GM12878 (cell line): ENCODE results near the gene SBNO2. TPM values are rescaled to one million over a fixed set of nuclear protein-coding genes. Genes with fewer than 3 reads are reported as not detected.

Experiments
- ATAC-seq: fragments of 200-7000 bp; cut with Tn5 transposase; 3 replicates; pipeline ENCODE4 v1.9.1; 2020; ENCODE audit warnings: mild to moderate bottlenecking, moderate library complexity
- BruUV-seq: library from RNA; stranded (reverse); fragments of 400-500 nt; replicated peaks from 2 replicates; lab custom pipeline; 2021; lab: Mats Ljungman, UMichigan
- CTCF ChIA-PET: fragments of 300-600 bp; sonication (Branson Sonifier 250); formaldehyde crosslinking; extraction: SDS; loops from one replicate; lab custom pipeline; 2021; ENCODE audit warnings: inconsistent platforms; lab: Yijun Ruan, JAX
- POLR2A ChIA-PET: fragments of 350-600 bp; formaldehyde crosslinking; extraction: SDS; loops from one replicate; lab custom pipeline; 2021; ENCODE audit warnings: inconsistent platforms; lab: Charles Lee
- RAD21 ChIA-PET: fragments of 300-600 bp; sonication (Branson Sonifier 250); formaldehyde crosslinking; loops from one replicate; lab custom pipeline; 2023; ENCODE audit warnings: antibody characterized with exemption; ENCODE audit not compliant: unreplicated experiment; lab: Charles Lee
- SMC1A ChIA-PET: fragments of 300-600 bp; sonication (Branson Sonifier 250); formaldehyde crosslinking; loops from one replicate; lab custom pipeline; 2023; ENCODE audit not compliant: unreplicated experiment, uncharacterized antibody; lab: Charles Lee
- DNase-seq: peaks from one replicate; pipeline ENCODE4 v3.0.0-alpha.2; 2011; ENCODE audit warnings: low read depth, low spot score
- FAIRE-seq: peaks from 3 replicates; lab custom pipeline; 2011; peaks lifted over from hg19 to GRCh38; lab: Jason Lieb, UNC
- H2AFZ ChIP-seq: 2 replicates; pipeline ENCODE4 v1.6.0; 2011; ENCODE audit warnings: low read depth, low read length, control low read depth; ENCODE audit not compliant: control insufficient read depth
- H3K27ac ChIP-seq: 2 replicates; pipeline ENCODE4 v1.5.1; 2011; ENCODE audit warnings: control low read depth; ENCODE audit not compliant: control insufficient read depth, insufficient read depth
- H3K27me3 ChIP-seq, 2 experiments: replicated peaks in 1 of 2; 2 replicates each; pipeline versions ENCODE4 v1.6.0 to v1.6.1; 2011; ENCODE audit warnings: low read length in 1 of 2; ENCODE audit not compliant: control insufficient read depth in 2 of 2, insufficient read depth in 2 of 2
- H3K36me3 ChIP-seq, 2 experiments: 2 replicates each; pipeline ENCODE4 v1.5.1; 2011; ENCODE audit warnings: low read length in 1 of 2; ENCODE audit not compliant: control insufficient read depth in 2 of 2, insufficient read depth in 2 of 2
- H3K4me1 ChIP-seq: 2 replicates; pipeline ENCODE4 v1.6.1; 2011; ENCODE audit warnings: mild to moderate bottlenecking, low read length, moderate library complexity, mixed read lengths; ENCODE audit not compliant: control insufficient read depth, insufficient read depth
- H3K4me2 ChIP-seq: 2 replicates; pipeline ENCODE4 v1.6.0; 2011; ENCODE audit warnings: control low read depth; ENCODE audit not compliant: control insufficient read depth, insufficient read depth
- H3K4me3 ChIP-seq: fragments of 200-600 bp; sonication (generic); 2 replicates; pipeline ENCODE4 v1.5.1; 2016
- H3K79me2 ChIP-seq: 2 replicates; pipeline ENCODE4 v1.6.0; 2011; ENCODE audit warnings: low read length; ENCODE audit not compliant: control insufficient read depth, insufficient read depth
- H3K9ac ChIP-seq: 2 replicates; pipeline ENCODE4 v1.8.0; 2011; ENCODE audit warnings: low read length, control low read depth, mixed read lengths; ENCODE audit not compliant: control insufficient read depth, insufficient read depth
- H3K9me3 ChIP-seq: replicated peaks from 3 replicates; pipeline ENCODE4 v1.5.1; 2011; ENCODE audit warnings: mild to moderate bottlenecking, low read length; ENCODE audit not compliant: control insufficient read depth, insufficient read depth
- H4K20me1 ChIP-seq: 2 replicates; pipeline ENCODE4 v1.6.0; 2011; ENCODE audit not compliant: control insufficient read depth, insufficient read depth
- CHD4 ChIP-seq: fragments of 200-600 bp; sonication (generic); IDR thresholded peaks from 2 replicates; pipeline ENCODE4 v1.6.1; 2016; ENCODE audit warnings: mild to moderate bottlenecking
- EGR1 ChIP-seq, 2 experiments: IDR thresholded peaks; 1 replicate in 1 of 2; 2 replicates in 1 of 2; pipeline ENCODE4 v1.6.1; 2011 to 2012; ENCODE audit warnings: low read depth in 2 of 2, low read length in 2 of 2, borderline replicate concordance in 1 of 2, mild to moderate bottlenecking in 1 of 2, moderate library complexity in 1 of 2
- NFIC ChIP-seq: IDR thresholded peaks from 2 replicates; pipeline ENCODE4 v1.6.1; 2012; ENCODE audit warnings: low read depth, mild to moderate bottlenecking, inconsistent platforms, low read length, moderate library complexity
- NFYB ChIP-seq: IDR thresholded peaks from 2 replicates; pipeline ENCODE4 v1.6.1; 2011; ENCODE audit warnings: low read depth, mild to moderate bottlenecking, low read length, improper control_type of control experiment, moderate library complexity; ENCODE audit not compliant: insufficient read depth
- NR2C1 ChIP-seq: fragments of 450-650 bp; IDR thresholded peaks from 2 replicates; pipeline ENCODE4 v1.6.1; 2017; ENCODE audit warnings: antibody characterized with exemption, mild to moderate bottlenecking, moderate library complexity
- RB1 ChIP-seq: fragments of 450-650 bp; formaldehyde crosslinking; IDR thresholded peaks from 2 replicates; pipeline ENCODE4 v1.6.1; 2017; ENCODE audit warnings: mild to moderate bottlenecking, borderline replicate concordance
- SPI1 ChIP-seq: IDR thresholded peaks from 2 replicates; pipeline ENCODE4 v1.6.1; 2011; ENCODE audit warnings: low read depth, mild to moderate bottlenecking, low read length, moderate library complexity, borderline replicate concordance; ENCODE audit not compliant: insufficient read depth
- ZNF207 ChIP-seq: fragments of 450-650 bp; IDR thresholded peaks from 2 replicates; pipeline ENCODE4 v1.6.1; 2014; ENCODE audit warnings: antibody characterized with exemption, mild to moderate bottlenecking, borderline replicate concordance
- WGBS: methylation state at CpG from one replicate; pipeline ENCODE4 v1.1.6; 2016; ENCODE audit warnings: low lambda C conversion rate; ENCODE audit not compliant: insufficient replicate concordance, insufficient coverage; ENCODE audit errors: missing lambda C conversion rate; 5-methylcytosine and 5-hydroxymethylcytosine counted together
- in situ Hi-C: fragments of 300-500 bp; cut with MboI; formaldehyde crosslinking; loops from 9 replicates; pipeline ENCODE4 v1.14.3; 2018; ENCODE audit warnings: mixed read lengths
- intact Hi-C: fragments of 100-400 bp; cut with micrococcal nuclease; formaldehyde crosslinking; loops from one replicate; pipeline ENCODE4 v1.14.2; 2022; ENCODE audit not compliant: unreplicated experiment
- polyA plus RNA-seq, 11 experiments: library from polyadenylated mRNA; depleted of rRNA in 4 of 11; unstranded in 6 of 11; stranded (reverse) in 5 of 11; fragments of >200 nt; fragmentation: Nextera tagmentation in 4 of 11; fragmentation: Illumina TruSeq in 1 of 11; extraction: Ambion mirVana in 4 of 11; extraction: Trizol in 1 of 11; gene quantifications; 1 replicate in 1 of 11; 2 replicates in 10 of 11; pipeline versions ENCODE4 v1.2.1 to v1.2.3, GENCODE V29; 2011 to 2016; ENCODE audit warnings: inconsistent platforms in 2 of 11, missing spikeins in 2 of 11, low read depth in 1 of 11
- total RNA-seq, 4 experiments: library from RNA; depleted of rRNA in 3 of 4; stranded (reverse); fragments of >200 nt in 3 of 4; fragmentation: Illumina TruSeq in 1 of 4; extraction: Trizol in 1 of 4; gene quantifications; 2 replicates each; pipeline versions ENCODE4 v1.2.1 to v1.2.3, GENCODE V29; 2013 to 2021
- TF ChIP-seq, protein P1 (sequence below): fragments of 450-650 bp; IDR thresholded peaks from 2 replicates; pipeline ENCODE4 v1.6.1; 2017; ENCODE audit warnings: low read depth, mild to moderate bottlenecking, moderate library complexity
- TF ChIP-seq, protein P2 (sequence below): IDR thresholded peaks from 2 replicates; pipeline ENCODE4 v1.6.1; 2012; ENCODE audit warnings: improper control_type of control experiment, low read depth, low read length; ENCODE audit not compliant: insufficient replicate concordance
- TF ChIP-seq, protein P3 (sequence below): fragments of 150-350 bp; IDR thresholded peaks from 2 replicates; pipeline ENCODE4 v1.6.1; 2016; ENCODE audit warnings: low read depth, low read length

Gene SBNO2
- total and polyA plus RNA-seq, 10 of the 15 experiments (the other 5 are each of a cell fraction or from before 2014, with no cell fraction given), result 0.08 to 44.6 (median 5.4) TPM

DNA sequence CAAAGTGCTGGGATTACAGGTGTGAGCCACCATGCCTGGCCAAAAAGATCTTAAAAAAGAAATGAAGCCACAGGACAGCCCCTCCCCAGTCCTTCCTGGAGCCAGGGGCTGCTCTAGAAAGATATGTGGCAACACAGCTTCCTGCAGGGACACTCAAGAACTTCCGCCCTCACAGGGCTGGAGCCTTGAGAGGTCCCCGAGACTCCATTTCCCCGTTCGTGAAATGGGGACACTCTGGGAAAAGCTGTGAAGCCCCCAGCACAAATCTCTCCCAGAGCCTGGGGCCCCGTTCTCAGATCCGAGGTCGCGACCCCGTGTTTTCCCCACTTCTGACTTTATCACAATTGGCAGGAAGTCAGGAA, 72.8 kb downstream of the SBNO2 start:
- H3K4me2 ChIP-seq, result peak overlapping the region; percentile 71; the same call in 1 of the 2 replicates
- TF ChIP-seq ZNF207 (no peak), NFIC (no peak), SPI1 (no peak), NFYB (no peak), NR2C1 (no peak), EGR1 (IDR thresholded peaks at IDR 0.05; ENCODE audit: borderline replicate concordance in 1 of 2, low read depth in 2 of 2, low read length in 2 of 2) (no peak), CHD4 (no peak), RB1 (no peak)
- TF ChIP-seq, protein P1, sequence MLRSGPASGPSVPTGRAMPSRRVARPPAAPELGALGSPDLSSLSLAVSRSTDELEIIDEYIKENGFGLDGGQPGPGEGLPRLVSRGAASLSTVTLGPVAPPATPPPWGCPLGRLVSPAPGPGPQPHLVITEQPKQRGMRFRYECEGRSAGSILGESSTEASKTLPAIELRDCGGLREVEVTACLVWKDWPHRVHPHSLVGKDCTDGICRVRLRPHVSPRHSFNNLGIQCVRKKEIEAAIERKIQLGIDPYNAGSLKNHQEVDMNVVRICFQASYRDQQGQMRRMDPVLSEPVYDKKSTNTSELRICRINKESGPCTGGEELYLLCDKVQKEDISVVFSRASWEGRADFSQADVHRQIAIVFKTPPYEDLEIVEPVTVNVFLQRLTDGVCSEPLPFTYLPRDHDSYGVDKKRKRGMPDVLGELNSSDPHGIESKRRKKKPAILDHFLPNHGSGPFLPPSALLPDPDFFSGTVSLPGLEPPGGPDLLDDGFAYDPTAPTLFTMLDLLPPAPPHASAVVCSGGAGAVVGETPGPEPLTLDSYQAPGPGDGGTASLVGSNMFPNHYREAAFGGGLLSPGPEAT, result no peak
- TF ChIP-seq, protein P2, sequence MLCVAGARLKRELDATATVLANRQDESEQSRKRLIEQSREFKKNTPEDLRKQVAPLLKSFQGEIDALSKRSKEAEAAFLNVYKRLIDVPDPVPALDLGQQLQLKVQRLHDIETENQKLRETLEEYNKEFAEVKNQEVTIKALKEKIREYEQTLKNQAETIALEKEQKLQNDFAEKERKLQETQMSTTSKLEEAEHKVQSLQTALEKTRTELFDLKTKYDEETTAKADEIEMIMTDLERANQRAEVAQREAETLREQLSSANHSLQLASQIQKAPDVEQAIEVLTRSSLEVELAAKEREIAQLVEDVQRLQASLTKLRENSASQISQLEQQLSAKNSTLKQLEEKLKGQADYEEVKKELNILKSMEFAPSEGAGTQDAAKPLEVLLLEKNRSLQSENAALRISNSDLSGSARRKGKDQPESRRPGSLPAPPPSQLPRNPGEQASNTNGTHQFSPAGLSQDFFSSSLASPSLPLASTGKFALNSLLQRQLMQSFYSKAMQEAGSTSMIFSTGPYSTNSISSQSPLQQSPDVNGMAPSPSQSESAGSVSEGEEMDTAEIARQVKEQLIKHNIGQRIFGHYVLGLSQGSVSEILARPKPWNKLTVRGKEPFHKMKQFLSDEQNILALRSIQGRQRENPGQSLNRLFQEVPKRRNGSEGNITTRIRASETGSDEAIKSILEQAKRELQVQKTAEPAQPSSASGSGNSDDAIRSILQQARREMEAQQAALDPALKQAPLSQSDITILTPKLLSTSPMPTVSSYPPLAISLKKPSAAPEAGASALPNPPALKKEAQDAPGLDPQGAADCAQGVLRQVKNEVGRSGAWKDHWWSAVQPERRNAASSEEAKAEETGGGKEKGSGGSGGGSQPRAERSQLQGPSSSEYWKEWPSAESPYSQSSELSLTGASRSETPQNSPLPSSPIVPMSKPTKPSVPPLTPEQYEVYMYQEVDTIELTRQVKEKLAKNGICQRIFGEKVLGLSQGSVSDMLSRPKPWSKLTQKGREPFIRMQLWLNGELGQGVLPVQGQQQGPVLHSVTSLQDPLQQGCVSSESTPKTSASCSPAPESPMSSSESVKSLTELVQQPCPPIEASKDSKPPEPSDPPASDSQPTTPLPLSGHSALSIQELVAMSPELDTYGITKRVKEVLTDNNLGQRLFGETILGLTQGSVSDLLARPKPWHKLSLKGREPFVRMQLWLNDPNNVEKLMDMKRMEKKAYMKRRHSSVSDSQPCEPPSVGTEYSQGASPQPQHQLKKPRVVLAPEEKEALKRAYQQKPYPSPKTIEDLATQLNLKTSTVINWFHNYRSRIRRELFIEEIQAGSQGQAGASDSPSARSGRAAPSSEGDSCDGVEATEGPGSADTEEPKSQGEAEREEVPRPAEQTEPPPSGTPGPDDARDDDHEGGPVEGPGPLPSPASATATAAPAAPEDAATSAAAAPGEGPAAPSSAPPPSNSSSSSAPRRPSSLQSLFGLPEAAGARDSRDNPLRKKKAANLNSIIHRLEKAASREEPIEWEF, result no peak
- TF ChIP-seq, protein P3, sequence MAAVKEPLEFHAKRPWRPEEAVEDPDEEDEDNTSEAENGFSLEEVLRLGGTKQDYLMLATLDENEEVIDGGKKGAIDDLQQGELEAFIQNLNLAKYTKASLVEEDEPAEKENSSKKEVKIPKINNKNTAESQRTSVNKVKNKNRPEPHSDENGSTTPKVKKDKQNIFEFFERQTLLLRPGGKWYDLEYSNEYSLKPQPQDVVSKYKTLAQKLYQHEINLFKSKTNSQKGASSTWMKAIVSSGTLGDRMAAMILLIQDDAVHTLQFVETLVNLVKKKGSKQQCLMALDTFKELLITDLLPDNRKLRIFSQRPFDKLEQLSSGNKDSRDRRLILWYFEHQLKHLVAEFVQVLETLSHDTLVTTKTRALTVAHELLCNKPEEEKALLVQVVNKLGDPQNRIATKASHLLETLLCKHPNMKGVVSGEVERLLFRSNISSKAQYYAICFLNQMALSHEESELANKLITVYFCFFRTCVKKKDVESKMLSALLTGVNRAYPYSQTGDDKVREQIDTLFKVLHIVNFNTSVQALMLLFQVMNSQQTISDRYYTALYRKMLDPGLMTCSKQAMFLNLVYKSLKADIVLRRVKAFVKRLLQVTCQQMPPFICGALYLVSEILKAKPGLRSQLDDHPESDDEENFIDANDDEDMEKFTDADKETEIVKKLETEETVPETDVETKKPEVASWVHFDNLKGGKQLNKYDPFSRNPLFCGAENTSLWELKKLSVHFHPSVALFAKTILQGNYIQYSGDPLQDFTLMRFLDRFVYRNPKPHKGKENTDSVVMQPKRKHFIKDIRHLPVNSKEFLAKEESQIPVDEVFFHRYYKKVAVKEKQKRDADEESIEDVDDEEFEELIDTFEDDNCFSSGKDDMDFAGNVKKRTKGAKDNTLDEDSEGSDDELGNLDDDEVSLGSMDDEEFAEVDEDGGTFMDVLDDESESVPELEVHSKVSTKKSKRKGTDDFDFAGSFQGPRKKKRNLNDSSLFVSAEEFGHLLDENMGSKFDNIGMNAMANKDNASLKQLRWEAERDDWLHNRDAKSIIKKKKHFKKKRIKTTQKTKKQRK, result no peak

More for the DNA sequence above, 72.8 kb downstream of the SBNO2 start:
- ATAC-seq (no peak), DNase-seq (no peak), FAIRE-seq (no peak)
- Histone ChIP-seq H3K4me3 (peak overlapping the region; percentile 28; the same call in 1 of the 2 replicates), H3K9ac (peak overlapping the region; percentile 49; the same call in 1 of the 2 replicates), H3K27me3 (no peaks in the 10 kb centered on the region), H3K36me3 (peaks cover 0 to 3% of the 10 kb centered on the region in 2 experiments; a peak in 2 of 4 replicates), H3K4me1 (peaks cover 38% of the 10 kb centered on the region), H3K27ac (peak overlapping the region; percentile 90), H2AFZ (peak overlapping the region; percentile 6), H3K9me3 (no peaks in the 10 kb centered on the region; the same call in 2 of the 3 replicates), H4K20me1 (no peaks in the 10 kb centered on the region; the same call in 1 of the 2 replicates), H3K79me2 (peaks cover 9% of the 10 kb centered on the region)
- ChIA-PET POLR2A (interaction anchor here (0.9 to 4.0 kb wide), 5 partner anchors 25 to 103 kb away, joined by 3 to 45 read pairs (median 5); partner anchors contain the start of gene ARHGAP45), CTCF (interaction anchor here (0.9 to 1.1 kb wide), 3 partner anchors 25 to 143 kb away, joined by 3 to 4 read pairs (median 4); no protein-coding TSS in a partner anchor), RAD21 (interaction anchor here (2.7 kb wide), 1 partner anchor 44 kb away, joined by 9 read pairs; no protein-coding TSS in a partner anchor), SMC1A (interaction anchor here (1.0 to 1.3 kb wide), 4 partner anchors 30 to 143 kb away, joined by 3 to 5 read pairs (median 3); partner anchors contain the start of gene ARHGAP45)
- intact Hi-C loops, result loop anchor here (5.0 kb wide), 2 partner anchors 81 to 141 kb away; partner anchors contain the start of gene ATP5F1D
- 51% methylated on average over 9 of the region's 9 CpGs for WGBS
- no TSS peak for BruUV-seq
- in situ Hi-C loops, result no loop called here
